Measurements from ENCODE around the gene SV2B. TPM values are rescaled to one million over a fixed set of nuclear protein-coding genes. Genes with fewer than 3 reads are reported as not detected.

The SV2B gene
- total RNA-seq, 3 donors from 2014 or later, result 0.44 to 4.9 (median 2.2) TPM

GRCh38 chr15:91183596-91183995 lies 83.5 kb downstream of the SV2B start:
- H3K9me3 ChIP-seq, result no peaks in the 10 kb centered on the region
- intact Hi-C loops (cut with DNase I; ENCODE audit: low total_unique reads), result no loop called here

GRCh38 chr15:91184441-91184840 lies 84.4 kb downstream of the SV2B start:
- no peak overlapping the region for H3K27ac ChIP-seq
- peaks cover 0 to 3% of the 10 kb centered on the region in 2 donors for H3K27me3 ChIP-seq
- intact Hi-C loops (cut with DNase I; ENCODE audit: low total_unique reads), result no loop called here
- no peaks in the 10 kb centered on the region for H3K4me1 ChIP-seq
- no peaks in the 10 kb centered on the region for H3K36me3 ChIP-seq
- no peak overlapping the region for H3K4me3 ChIP-seq
- TF ChIP-seq CTCF (IDR thresholded peaks at IDR 0.05), result no peak
- TF ChIP-seq POLR2AphosphoS5 (IDR thresholded peaks at IDR 0.05), result no peak
- TF ChIP-seq POLR2A (IDR thresholded peaks at IDR 0.05), result no peak
- DNase-seq (ENCODE audit: low spot score in 2 of 2), result no peak
- H3K9me3 ChIP-seq, result no peaks in the 10 kb centered on the region

More at GRCh38 chr15:91183596-91183995, 83.5 kb downstream of the SV2B start:
- TF ChIP-seq CTCF (IDR thresholded peaks at IDR 0.05), result no peak
- TF ChIP-seq POLR2AphosphoS5 (IDR thresholded peaks at IDR 0.05), result no peak
- no peak for TF ChIP-seq POLR2A (IDR thresholded peaks at IDR 0.05)
- no peak for DNase-seq (ENCODE audit: low spot score in 2 of 2)
- H3K36me3 ChIP-seq, result no peaks in the 10 kb centered on the region
- no peak overlapping the region for H3K4me3 ChIP-seq
- peaks cover 0 to 3% of the 10 kb centered on the region in 2 donors for H3K27me3 ChIP-seq
- no peak overlapping the region for H3K27ac ChIP-seq
- H3K4me1 ChIP-seq, result no peaks in the 10 kb centered on the region

GRCh38 chr15:91186904-91187656 lies 87.0 kb downstream of the SV2B start:
- Histone ChIP-seq H3K27me3 (peaks cover 0 to 3% of the 10 kb centered on the region in 2 donors), H3K36me3 (no peaks in the 10 kb centered on the region), H3K4me1 (no peaks in the 10 kb centered on the region), H3K9me3 (no peaks in the 10 kb centered on the region), H3K27ac (no peak overlapping the region), H3K4me3 (no peak overlapping the region)
- TF ChIP-seq POLR2AphosphoS5 (IDR thresholded peaks at IDR 0.05), result no peak
- TF ChIP-seq POLR2A (IDR thresholded peaks at IDR 0.05), result no peak
- TF ChIP-seq CTCF (IDR thresholded peaks at IDR 0.05), result no peak
- intact Hi-C loops (cut with DNase I; ENCODE audit: low total_unique reads), result no loop called here
- no peak for DNase-seq (ENCODE audit: low spot score in 2 of 2)

- no peak for DNase-seq (ENCODE audit: low spot score in 2 of 2)
- no peaks in the 10 kb centered on the region for H3K36me3 ChIP-seq
- no peaks in the 10 kb centered on the region for H3K9me3 ChIP-seq
- no peaks in the 10 kb centered on the region for H3K4me1 ChIP-seq
- no peak overlapping the region for H3K4me3 ChIP-seq
- intact Hi-C loops (cut with DNase I; ENCODE audit: low total_unique reads), result no loop called here
- no peak for TF ChIP-seq POLR2A (IDR thresholded peaks at IDR 0.05)
- no peak for TF ChIP-seq POLR2AphosphoS5 (IDR thresholded peaks at IDR 0.05)
- no peak for TF ChIP-seq CTCF (IDR thresholded peaks at IDR 0.05)
- no peak overlapping the region for H3K27ac ChIP-seq
- H3K27me3 ChIP-seq, result no peaks in the 10 kb centered on the region
Measured at GRCh38 chr15:91192285-91192684, 92.2 kb downstream of the SV2B start.

GRCh38 chr15:91192690-91193377 lies 92.8 kb downstream of the SV2B start:
- TF ChIP-seq CTCF (IDR thresholded peaks at IDR 0.05) (no peak), POLR2A (IDR thresholded peaks at IDR 0.05) (no peak), POLR2AphosphoS5 (IDR thresholded peaks at IDR 0.05) (no peak)
- Histone ChIP-seq H3K36me3 (no peaks in the 10 kb centered on the region), H3K4me1 (no peaks in the 10 kb centered on the region), H3K27me3 (no peaks in the 10 kb centered on the region), H3K9me3 (no peaks in the 10 kb centered on the region), H3K27ac (no peak overlapping the region), H3K4me3 (no peak overlapping the region)
- no peak for DNase-seq (ENCODE audit: low spot score in 2 of 2)
- intact Hi-C loops (cut with DNase I; ENCODE audit: low total_unique reads), result no loop called here

Data from breast epithelium (tissue), 4 donors.